Right lobe of liver (tissue), 6 donors: ENCODE data around the gene PGAP1. TPM values are rescaled to one million over a fixed set of nuclear protein-coding genes. Genes with fewer than 3 reads are reported as not detected.

ENCODE experiments used
- ATAC-seq, 4 donors: fragments of 200-7000 bp; cut with Tn5 transposase; one replicate each; pipeline ENCODE4 v1.9.1; 2020; ENCODE audit warnings: mild to moderate bottlenecking in 4 of 4, moderate library complexity in 4 of 4
- DNase-seq, 3 donors: peaks; one replicate each; pipeline ENCODE4 v3.0.0-alpha.2; 2020
- H3K27ac ChIP-seq, 3 donors: fragments of 200-600 bp; one replicate each; pipeline ENCODE4 v1.8.0; 2022
- H3K27me3 ChIP-seq, 2 donors: fragments of 200-600 bp; one replicate each; pipeline ENCODE4 v1.8.0; 2022
- H3K36me3 ChIP-seq, 4 donors: fragments of 200-600 bp; sonication (generic) in 1 of 4; one replicate each; pipeline versions ENCODE4 v1.5.1 to v1.8.0; 2017 to 2022; ENCODE audit warnings: control low read depth in 1 of 4
- H3K4me1 ChIP-seq, 4 donors: fragments of 200-600 bp; sonication (generic) in 1 of 4; one replicate each; pipeline versions ENCODE4 v1.5.1 to v1.8.0; 2017 to 2022; ENCODE audit warnings: control low read depth in 1 of 4
- H3K4me3 ChIP-seq, 3 donors: fragments of 200-600 bp; one replicate each; pipeline ENCODE4 v1.8.0; 2022
- H3K9me3 ChIP-seq, 4 donors: fragments of 200-600 bp; sonication (generic) in 1 of 4; one replicate each; pipeline versions ENCODE4 v1.5.1 to v1.8.0; 2017 to 2022; ENCODE audit warnings: control low read depth in 1 of 4
- POLR2A ChIP-seq: fragments of 450-650 bp; IDR thresholded peaks from one replicate; pipeline ENCODE4 v1.6.1; 2017; ENCODE audit warnings: antibody characterized with exemption, mild to moderate bottlenecking
- WGBS: methylation state at CpG from one replicate; pipeline ENCODE4 v1.1.6; 2018; ENCODE audit warnings: low coverage, low lambda C conversion rate; ENCODE audit not compliant: insufficient coverage; ENCODE audit errors: missing lambda C conversion rate; 5-methylcytosine and 5-hydroxymethylcytosine counted together
- intact Hi-C, 2 donors: fragments of 100-400 bp; cut with DNase I; formaldehyde crosslinking; loops; one replicate each; pipeline versions ENCODE4 v1.11.2 to v1.14.1; 2022
- total RNA-seq, 6 experiments: library from RNA; depleted of rRNA in 2 of 6; stranded (reverse); fragments of >200 nt in 2 of 6; fragmentation: NEBNext Ultra II Directional in 3 of 6; extraction: Animal tissue kit (Norgen Biotek cat#: 25700) in 3 of 6; gene quantifications; one replicate each; pipeline versions ENCODE4 v1.1.0 to v1.2.4, GENCODE V29; 2016 to 2023
- TF ChIP-seq, protein P1 (sequence below), 4 donors: fragments of 200-600 bp in 3 of 4; fragments of 450-650 bp in 1 of 4; IDR thresholded peaks; one replicate each; pipeline versions ENCODE4 v1.5.1 to v1.8.0; 2016 to 2022; ENCODE audit warnings: antibody characterized with exemption in 4 of 4, mild to moderate bottlenecking in 2 of 4
- donor health status: DM: no; HTN: yes; CAD: no.
- donor health status: DM: no; HTN: no; CAD: no.
- donor health status: DM: no; HTN: no; CAD: no.
- donor health status: DM: no; HTN: yes; CAD: no.
- donor health status: DM: no; HTN: yes; CAD: no.

Gene PGAP1
- total RNA-seq, 6 experiments from 2014 or later: 2.2 to 4.2 (median 3.5) TPM

DNA sequence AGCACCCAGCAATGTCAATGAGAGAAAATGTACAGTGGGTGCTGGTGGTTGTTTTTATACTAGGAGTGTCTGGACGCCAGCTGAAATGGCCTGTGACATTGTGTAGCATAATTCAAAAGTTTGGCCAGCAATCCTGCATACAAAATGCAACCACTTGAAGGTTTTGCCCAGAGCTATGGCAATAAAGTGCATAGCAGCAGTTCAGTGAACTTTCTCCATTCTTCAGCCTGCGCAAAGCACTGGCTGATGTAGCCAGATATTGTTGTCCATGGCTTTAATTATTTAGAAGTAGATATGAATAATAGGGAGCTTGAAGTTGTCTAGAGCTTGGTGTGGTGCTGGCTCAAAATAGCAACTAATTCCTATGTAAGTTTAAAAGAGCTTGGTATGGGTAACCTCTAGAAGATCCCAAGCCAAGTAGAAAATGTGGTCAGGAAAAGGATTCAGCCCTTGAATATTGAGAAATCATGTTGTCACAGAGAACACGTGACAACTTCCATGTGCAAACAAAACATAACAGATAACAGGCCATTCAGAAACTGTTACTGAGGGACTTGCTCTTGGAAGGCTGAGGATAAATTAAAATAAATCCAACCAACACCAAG, 33.3 kb upstream of the PGAP1 start:
- ATAC-seq: peak; percentile 90 to 98 (median 96)
- H3K36me3 ChIP-seq: no peaks in the 10 kb centered on the region
- H3K27ac ChIP-seq: peak overlapping the region in 2 of 3 donors; percentile 41 to 62
- peaks cover 0 to 9% (median 2%) of the 10 kb centered on the region in 4 donors for H3K4me1 ChIP-seq
- H3K4me3 ChIP-seq: no peak overlapping the region
- intact Hi-C loops: no loop called here
- no peak for DNase-seq
- no peaks in the 10 kb centered on the region for H3K9me3 ChIP-seq
- H3K27me3 ChIP-seq: no peaks in the 10 kb centered on the region
- 57% methylated on average over 3 of the region's 3 CpGs for whole genome bisulfite sequencing
- no peak for TF ChIP-seq POLR2A
- TF ChIP-seq, protein P1, sequence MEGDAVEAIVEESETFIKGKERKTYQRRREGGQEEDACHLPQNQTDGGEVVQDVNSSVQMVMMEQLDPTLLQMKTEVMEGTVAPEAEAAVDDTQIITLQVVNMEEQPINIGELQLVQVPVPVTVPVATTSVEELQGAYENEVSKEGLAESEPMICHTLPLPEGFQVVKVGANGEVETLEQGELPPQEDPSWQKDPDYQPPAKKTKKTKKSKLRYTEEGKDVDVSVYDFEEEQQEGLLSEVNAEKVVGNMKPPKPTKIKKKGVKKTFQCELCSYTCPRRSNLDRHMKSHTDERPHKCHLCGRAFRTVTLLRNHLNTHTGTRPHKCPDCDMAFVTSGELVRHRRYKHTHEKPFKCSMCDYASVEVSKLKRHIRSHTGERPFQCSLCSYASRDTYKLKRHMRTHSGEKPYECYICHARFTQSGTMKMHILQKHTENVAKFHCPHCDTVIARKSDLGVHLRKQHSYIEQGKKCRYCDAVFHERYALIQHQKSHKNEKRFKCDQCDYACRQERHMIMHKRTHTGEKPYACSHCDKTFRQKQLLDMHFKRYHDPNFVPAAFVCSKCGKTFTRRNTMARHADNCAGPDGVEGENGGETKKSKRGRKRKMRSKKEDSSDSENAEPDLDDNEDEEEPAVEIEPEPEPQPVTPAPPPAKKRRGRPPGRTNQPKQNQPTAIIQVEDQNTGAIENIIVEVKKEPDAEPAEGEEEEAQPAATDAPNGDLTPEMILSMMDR (IDR thresholded peaks at IDR 0.05): no peak

DNA sequence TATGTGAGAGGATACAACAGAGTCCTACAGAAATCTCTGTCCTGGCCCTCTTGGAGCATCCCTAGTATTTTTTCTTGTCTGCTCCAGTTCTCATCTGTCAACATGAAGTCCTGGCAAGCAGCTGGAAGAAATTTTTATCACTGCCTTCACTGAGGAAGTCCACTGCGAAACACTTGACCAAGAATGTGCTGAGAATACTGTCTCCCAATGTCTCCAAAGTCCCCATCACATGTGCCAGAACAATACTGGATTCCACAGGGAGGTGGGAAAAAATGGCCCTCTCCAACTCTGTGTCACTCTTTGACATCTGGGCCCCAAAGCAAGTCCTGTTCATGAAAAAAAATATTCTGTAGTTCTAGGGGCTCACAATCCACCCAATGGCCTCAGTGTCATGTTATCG, 32.8 kb upstream of the PGAP1 start:
- WGBS: 91% methylated on average over 2 of the region's 2 CpGs
- TF ChIP-seq, protein P1 (IDR thresholded peaks at IDR 0.05): no peak
- Histone ChIP-seq H3K4me3 (no peak overlapping the region), H3K36me3 (no peaks in the 10 kb centered on the region), H3K9me3 (no peaks in the 10 kb centered on the region), H3K27me3 (no peaks in the 10 kb centered on the region), H3K27ac (peak overlapping the region in 1 of 3 donors; percentile 41), H3K4me1 (peaks cover 0 to 9% (median 2%) of the 10 kb centered on the region in 4 donors)
- ATAC-seq (no peak), DNase-seq (no peak)
- intact Hi-C loops: no loop called here

DNA sequence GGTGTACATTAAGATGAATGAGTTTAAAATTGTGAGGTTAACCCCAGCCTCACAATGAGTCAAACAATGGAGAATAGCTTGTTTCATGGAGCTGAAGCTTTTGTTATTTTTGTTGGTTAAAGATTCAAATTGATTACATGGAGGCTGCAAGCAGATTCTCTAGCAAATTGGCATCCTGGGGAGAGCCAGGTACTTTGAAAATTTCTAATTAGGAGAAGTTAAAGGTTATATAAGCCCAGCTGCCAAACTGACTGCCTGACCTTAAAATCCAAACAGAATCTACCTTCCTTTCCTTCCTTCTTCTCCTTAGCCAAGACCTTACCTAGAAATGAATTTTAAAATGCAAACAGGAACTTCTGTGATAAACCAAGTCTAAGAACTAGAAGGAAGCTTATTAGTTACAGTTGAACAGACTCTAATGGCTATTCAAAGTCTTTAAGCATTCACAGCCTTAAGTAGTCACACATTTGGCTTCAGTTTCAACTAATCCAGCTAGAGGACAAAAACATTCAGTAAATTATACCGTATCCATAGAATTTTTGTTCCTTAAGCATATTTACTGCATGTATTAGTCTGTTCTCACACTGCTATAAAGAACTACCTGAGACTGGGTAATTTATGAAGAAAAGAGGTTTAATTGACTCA, 31.5 kb upstream of the PGAP1 start:
- no peak for TF ChIP-seq POLR2A
- TF ChIP-seq, protein P1 (IDR thresholded peaks at IDR 0.05): no peak
- Histone ChIP-seq H3K4me3 (no peak overlapping the region), H3K36me3 (no peaks in the 10 kb centered on the region), H3K4me1 (peaks cover 0 to 9% (median 2%) of the 10 kb centered on the region in 4 donors), H3K9me3 (no peaks in the 10 kb centered on the region), H3K27me3 (no peaks in the 10 kb centered on the region), H3K27ac (no peak overlapping the region)
- 89% methylated on average over 1 of the region's 1 CpG for WGBS
- ATAC-seq (no peak), DNase-seq (no peak)
- intact Hi-C loops: no loop called here

DNA sequence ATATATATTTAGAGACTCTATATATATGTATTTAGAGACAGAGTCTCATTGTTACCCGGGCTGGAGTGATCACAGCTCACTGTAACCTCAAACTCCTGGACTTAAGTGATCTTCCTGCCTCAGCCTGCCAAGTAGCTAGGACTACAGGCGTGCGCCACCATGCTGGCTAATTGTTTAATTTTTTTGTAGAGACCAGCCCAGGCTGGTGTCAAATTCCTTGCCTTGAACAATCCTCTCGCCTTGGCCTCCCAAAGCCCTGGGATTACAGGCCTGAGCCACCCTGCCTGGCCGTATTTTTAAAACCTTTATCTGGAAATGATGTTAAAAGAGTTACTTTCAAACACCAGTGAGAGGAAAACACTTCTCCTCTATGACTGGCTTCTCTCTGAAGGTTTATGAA, 30.9 kb upstream of the PGAP1 start:
- no peak overlapping the region for H3K27ac ChIP-seq
- intact Hi-C loops: no loop called here
- no peak for ATAC-seq
- no peaks in the 10 kb centered on the region for H3K27me3 ChIP-seq
- no peak for DNase-seq
- H3K4me3 ChIP-seq: no peak overlapping the region
- H3K36me3 ChIP-seq: no peaks in the 10 kb centered on the region
- TF ChIP-seq POLR2A: no peak
- TF ChIP-seq, protein P1 (IDR thresholded peaks at IDR 0.05): no peak
- peaks cover 0 to 9% (median 2%) of the 10 kb centered on the region in 4 donors for H3K4me1 ChIP-seq
- WGBS: 91% methylated on average over 4 of the region's 5 CpGs
- H3K9me3 ChIP-seq: no peaks in the 10 kb centered on the region
